ENCODE data around the gene FAM221B.
A peak's percentile ranks its signal among the peaks of the same experiment; 100 is the strongest.

Gene FAM221B

DNA sequence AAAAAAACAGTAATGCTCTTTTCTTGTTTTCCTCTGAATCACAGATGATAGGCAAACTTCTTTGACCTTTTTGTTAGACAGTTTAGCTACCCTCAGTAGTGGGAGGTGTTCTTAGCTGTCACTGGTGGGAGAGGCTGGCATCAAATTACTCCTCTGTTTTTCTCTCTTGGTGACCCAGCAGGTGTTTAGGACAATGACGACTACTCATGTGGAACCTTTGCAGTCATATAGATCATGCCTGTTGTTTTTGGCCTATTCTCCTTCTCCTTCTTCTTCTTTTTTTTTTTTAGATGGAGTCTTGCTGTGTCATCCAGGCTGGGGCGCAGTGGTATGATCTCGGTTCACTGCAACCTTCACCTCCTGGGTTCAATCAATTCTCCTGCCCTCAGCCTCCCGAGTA lies 52.5 kb downstream of the FAM221B start:
- TF ChIP-seq GATA2 (IDR thresholded peaks at IDR 0.05; ENCODE audit: low read depth, low read length), result no peak
- TF ChIP-seq GATA3 (IDR thresholded peaks at IDR 0.05; ENCODE audit: low read depth, low read length), result no peak

GRCh38 chr9:35774907-35775635 lies 53.5 kb downstream of the FAM221B start:
- TF ChIP-seq GATA2 (IDR thresholded peaks at IDR 0.05; ENCODE audit: low read depth, low read length) (no peak), GATA3 (IDR thresholded peaks at IDR 0.05; ENCODE audit: low read depth, low read length) (no peak)

DNA sequence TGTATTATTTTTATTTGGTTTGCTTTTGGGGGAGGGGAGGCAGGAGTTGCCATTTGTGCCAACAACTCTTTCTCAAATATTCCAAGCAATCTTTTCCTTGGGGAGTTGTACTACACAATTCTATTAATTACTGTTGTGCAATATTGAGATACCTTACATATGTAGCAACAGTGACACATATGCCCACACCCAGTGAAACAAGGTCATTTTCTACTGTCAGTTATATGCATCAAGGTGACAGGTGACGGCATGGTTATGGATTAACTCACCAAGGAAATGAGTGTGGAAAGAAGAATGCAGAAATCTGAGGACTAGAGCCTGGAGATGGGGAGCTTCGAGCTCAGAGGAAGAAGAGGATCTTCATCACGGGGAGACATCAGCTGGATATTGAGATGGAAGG lies 56.6 kb downstream of the FAM221B start:
- TF ChIP-seq GATA2 (IDR thresholded peaks at IDR 0.05; ENCODE audit: low read depth, low read length), result no peak

DNA sequence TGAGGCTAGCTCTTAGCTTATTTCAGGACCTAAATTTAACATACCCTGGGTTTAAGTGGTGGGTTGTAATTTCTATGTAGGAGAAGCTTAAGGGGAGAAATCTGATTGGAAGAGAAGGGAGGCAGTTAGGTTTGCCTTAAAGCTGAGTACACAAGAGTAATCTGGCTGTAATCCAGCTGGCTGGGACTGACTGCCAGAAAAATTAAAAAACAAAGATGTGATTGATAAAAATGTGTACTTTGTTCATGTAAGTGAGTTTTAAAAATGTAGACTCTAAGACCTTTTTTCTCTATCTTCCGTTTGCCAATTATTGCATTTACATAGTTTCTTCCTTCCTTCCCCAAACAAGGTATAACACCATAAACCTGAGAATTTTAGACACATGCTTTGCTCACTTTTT lies 57.0 kb downstream of the FAM221B start:
- TF ChIP-seq GATA2 (IDR thresholded peaks at IDR 0.05; ENCODE audit: low read depth, low read length), result peak; percentile 51; the same call in 1 of the 2 replicates
- TF ChIP-seq GATA3 (IDR thresholded peaks at IDR 0.05; ENCODE audit: low read depth, low read length), result no peak

GRCh38 chr9:35771075-35771433 lies 57.5 kb downstream of the FAM221B start:
- TF ChIP-seq GATA2 (IDR thresholded peaks at IDR 0.05; ENCODE audit: low read depth, low read length) (no peak), GATA3 (IDR thresholded peaks at IDR 0.05; ENCODE audit: low read depth, low read length) (no peak)

DNA sequence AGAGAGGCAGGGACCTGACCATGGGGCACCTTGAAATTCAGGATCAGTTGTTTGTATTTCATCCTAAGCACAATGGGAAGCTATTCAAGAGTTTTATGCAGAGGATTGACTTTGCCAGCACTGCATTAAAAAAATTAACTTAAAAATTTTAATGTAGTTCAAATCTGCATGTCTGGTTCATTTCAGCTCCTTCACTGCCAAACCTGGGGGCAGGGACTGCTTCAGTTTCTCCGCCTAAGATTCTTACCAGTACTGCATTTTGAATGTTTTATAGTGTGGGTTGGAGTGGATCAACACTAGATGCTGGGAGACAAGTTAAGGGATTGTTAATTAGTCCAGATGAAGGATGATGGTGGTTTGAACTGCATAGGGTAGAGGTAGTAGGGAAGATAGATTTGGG lies 58.8 kb downstream of the FAM221B start:
- TF ChIP-seq GATA3 (IDR thresholded peaks at IDR 0.05; ENCODE audit: low read depth, low read length), result no peak
- TF ChIP-seq GATA2 (IDR thresholded peaks at IDR 0.05; ENCODE audit: low read depth, low read length), result no peak

- TF ChIP-seq GATA3 (IDR thresholded peaks at IDR 0.05; ENCODE audit: low read depth, low read length) (no peak), GATA2 (IDR thresholded peaks at IDR 0.05; ENCODE audit: low read depth, low read length) (no peak)
These were observed 61.1 kb downstream of the FAM221B start for GRCh38 chr9:35767458-35767857.

- no peak for TF ChIP-seq GATA3 (IDR thresholded peaks at IDR 0.05; ENCODE audit: low read depth, low read length)
- TF ChIP-seq GATA2 (IDR thresholded peaks at IDR 0.05; ENCODE audit: low read depth, low read length), result no peak
These were observed 61.5 kb downstream of the FAM221B start for GRCh38 chr9:35766997-35767396.
